ENCODE results near the gene SAMD13. TPM values are rescaled to one million over a fixed set of nuclear protein-coding genes. Genes with fewer than 3 reads are reported as not detected.

SAMD13 gene
- total RNA-seq, 2 experiments from 2014 or later, result 1.0 to 1.2 TPM

- H3K27ac Mint-ChIP-seq, result no peak overlapping the region
- H3K9me3 Mint-ChIP-seq (ENCODE audit: low read depth), result no peaks in the 10 kb centered on the region
- DNase-seq (no peak), ATAC-seq (no peak)
- peaks cover 3% of the 10 kb centered on the region for H3K4me1 Mint-ChIP-seq
- intact Hi-C loops (cut with DNase I, micrococcal nuclease), result no loop called here
- ChIA-PET POLR2A (no interaction called here), CTCF (no interaction called here)
- H3K4me3 Mint-ChIP-seq, result no peak overlapping the region
- H3K27me3 Mint-ChIP-seq, result no peaks in the 10 kb centered on the region
- no peaks in the 10 kb centered on the region for H3K36me3 Mint-ChIP-seq (ENCODE audit: low read depth)
Observed at GRCh38 chr1:84377480-84378095, 76.1 kb downstream of the SAMD13 start.

GRCh38 chr1:84379138-84379916 lies 77.8 kb downstream of the SAMD13 start:
- H3K27me3 Mint-ChIP-seq, result no peaks in the 10 kb centered on the region
- no peaks in the 10 kb centered on the region for H3K36me3 Mint-ChIP-seq (ENCODE audit: low read depth)
- H3K4me3 Mint-ChIP-seq, result no peak overlapping the region
- ChIA-PET POLR2A (no interaction called here), CTCF (interaction anchor here (0.9 kb wide), 1 partner anchor 9 kb away, joined by 3 read pairs; no protein-coding TSS in a partner anchor)
- ATAC-seq, result no peak
- H3K27ac Mint-ChIP-seq, result no peak overlapping the region
- H3K4me1 Mint-ChIP-seq, result peaks cover 3% of the 10 kb centered on the region
- no peaks in the 10 kb centered on the region for H3K9me3 Mint-ChIP-seq (ENCODE audit: low read depth)
- intact Hi-C loops (cut with DNase I, micrococcal nuclease), result no loop called here
- DNase-seq, result no peak

- intact Hi-C loops (cut with DNase I, micrococcal nuclease), result no loop called here
- ATAC-seq, result no peak
- ChIA-PET CTCF (interaction anchor here (1.1 kb wide), 1 partner anchor 53 kb away, joined by 4 read pairs; no protein-coding TSS in a partner anchor), POLR2A (no interaction called here)
- H3K9me3 Mint-ChIP-seq (ENCODE audit: low read depth), result no peaks in the 10 kb centered on the region
- H3K27me3 Mint-ChIP-seq, result no peaks in the 10 kb centered on the region
- H3K4me3 Mint-ChIP-seq, result no peak overlapping the region
- H3K27ac Mint-ChIP-seq, result no peak overlapping the region
- no peaks in the 10 kb centered on the region for H3K36me3 Mint-ChIP-seq (ENCODE audit: low read depth)
- no peak for DNase-seq
- H3K4me1 Mint-ChIP-seq, result peaks cover 3% of the 10 kb centered on the region
Observed at GRCh38 chr1:84379917-84380180, 78.3 kb downstream of the SAMD13 start.

GRCh38 chr1:84382127-84382526 lies 80.6 kb downstream of the SAMD13 start:
- H3K36me3 Mint-ChIP-seq (ENCODE audit: low read depth), result no peaks in the 10 kb centered on the region
- H3K27me3 Mint-ChIP-seq, result no peaks in the 10 kb centered on the region
- no peak overlapping the region for H3K27ac Mint-ChIP-seq
- no peak for ATAC-seq
- no peak for DNase-seq
- peaks cover 3% of the 10 kb centered on the region for H3K4me1 Mint-ChIP-seq
- H3K9me3 Mint-ChIP-seq (ENCODE audit: low read depth), result no peaks in the 10 kb centered on the region
- ChIA-PET POLR2A (no interaction called here), CTCF (interaction anchor here (0.5 to 1.2 kb wide), 3 partner anchors 12 to 488 kb away, joined by 3 read pairs; no protein-coding TSS in a partner anchor)
- no peak overlapping the region for H3K4me3 Mint-ChIP-seq
- intact Hi-C loops (cut with DNase I, micrococcal nuclease), result no loop called here

GRCh38 chr1:84385347-84385746 lies 83.8 kb downstream of the SAMD13 start:
- Mint-ChIP-seq H3K36me3 (ENCODE audit: low read depth) (no peaks in the 10 kb centered on the region), H3K27ac (no peak overlapping the region), H3K9me3 (ENCODE audit: low read depth) (no peaks in the 10 kb centered on the region), H3K4me1 (peaks cover 6% of the 10 kb centered on the region), H3K4me3 (no peak overlapping the region), H3K27me3 (peaks cover 1% of the 10 kb centered on the region)
- intact Hi-C loops (cut with DNase I, micrococcal nuclease), result no loop called here
- no peak for DNase-seq
- CTCF ChIA-PET, result no interaction called here
- ATAC-seq, result no peak
- POLR2A ChIA-PET, result no interaction called here

GRCh38 chr1:84386716-84387479 lies 85.4 kb downstream of the SAMD13 start:
- CTCF ChIA-PET, result interaction anchor here (0.8 kb wide), 1 partner anchor 243 kb away, joined by 3 read pairs; the partner anchor contains the start of gene PRKACB
- no peaks in the 10 kb centered on the region for H3K9me3 Mint-ChIP-seq (ENCODE audit: low read depth)
- DNase-seq (no peak), ATAC-seq (no peak)
- intact Hi-C loops (cut with DNase I, micrococcal nuclease), result no loop called here
- no peak overlapping the region for H3K4me3 Mint-ChIP-seq
- peaks cover 6% of the 10 kb centered on the region for H3K4me1 Mint-ChIP-seq
- H3K27ac Mint-ChIP-seq, result no peak overlapping the region
- POLR2A ChIA-PET, result interaction anchor here (0.6 kb wide), 1 partner anchor 828 kb away, joined by 3 read pairs; no protein-coding TSS in a partner anchor
- no peaks in the 10 kb centered on the region for H3K36me3 Mint-ChIP-seq (ENCODE audit: low read depth)
- peaks cover 1% of the 10 kb centered on the region for H3K27me3 Mint-ChIP-seq

GRCh38 chr1:84387480-84388163 lies 86.1 kb downstream of the SAMD13 start:
- CTCF ChIA-PET, result no interaction called here
- no peak overlapping the region for H3K27ac Mint-ChIP-seq
- intact Hi-C loops (cut with DNase I, micrococcal nuclease), result no loop called here
- ATAC-seq (no peak), DNase-seq (no peak)
- H3K9me3 Mint-ChIP-seq (ENCODE audit: low read depth), result no peaks in the 10 kb centered on the region
- POLR2A ChIA-PET, result interaction anchor here (0.6 kb wide), 1 partner anchor 829 kb away, joined by 3 read pairs; no protein-coding TSS in a partner anchor
- no peak overlapping the region for H3K4me3 Mint-ChIP-seq
- H3K36me3 Mint-ChIP-seq (ENCODE audit: low read depth), result no peaks in the 10 kb centered on the region
- H3K27me3 Mint-ChIP-seq, result peaks cover 1% of the 10 kb centered on the region
- peaks cover 3% of the 10 kb centered on the region for H3K4me1 Mint-ChIP-seq

GRCh38 chr1:84390226-84390625 lies 88.7 kb downstream of the SAMD13 start:
- DNase-seq (no peak), ATAC-seq (no peak)
- H3K27ac Mint-ChIP-seq, result no peak overlapping the region
- H3K9me3 Mint-ChIP-seq (ENCODE audit: low read depth), result no peaks in the 10 kb centered on the region
- intact Hi-C loops (cut with DNase I, micrococcal nuclease), result no loop called here
- peaks cover 3% of the 10 kb centered on the region for H3K4me1 Mint-ChIP-seq
- H3K27me3 Mint-ChIP-seq, result peaks cover 1% of the 10 kb centered on the region
- H3K4me3 Mint-ChIP-seq, result no peak overlapping the region
- POLR2A ChIA-PET, result no interaction called here
- no peaks in the 10 kb centered on the region for H3K36me3 Mint-ChIP-seq (ENCODE audit: low read depth)
- CTCF ChIA-PET, result interaction anchor here (0.6 to 1.4 kb wide), 5 partner anchors 11 to 338 kb away, joined by 3 to 7 read pairs (median 3); no protein-coding TSS in a partner anchor

GRCh38 chr1:84398175-84399155 lies 97.0 kb downstream of the SAMD13 start, which contains the start of gene DNASE2B:
Gene DNASE2B (plus strand): TSS chr1:84398484. CDS start chr1:84398565, 81 bp downstream.
- Mint-ChIP-seq H3K4me3 (no peak within 1 kb of the TSS), H3K27ac (no peak within 1 kb of the TSS), H3K27me3 (no peaks in the 10 kb centered on the region), H3K4me1 (no peaks in the 10 kb centered on the region), H3K9me3 (ENCODE audit: low read depth) (no peaks in the 10 kb centered on the region), H3K36me3 (ENCODE audit: low read depth) (no peaks in the 10 kb centered on the region)
- intact Hi-C loops (cut with DNase I, micrococcal nuclease), result no loop called here
- no peak for DNase-seq
- POLR2A ChIA-PET, result no interaction called here
- ATAC-seq, result no peak
- CTCF ChIA-PET, result interaction anchor here (0.7 kb wide), 1 partner anchor 13 kb away, joined by 3 read pairs; no protein-coding TSS in a partner anchor

Data from activated CD4-positive, alpha-beta T cell treated with anti-CD3 and anti-CD28 coated beads for 36 hours (primary cell).